Fibroblast of lung (primary cell): ENCODE results near the gene CDK5RAP1.

Source experiments
- CTCF ChIP-seq, 2 donors: IDR thresholded peaks in 1 of 2; conservative IDR thresholded peaks in 1 of 2; 1 replicate in 1 of 2; 2 replicates in 1 of 2; pipeline ENCODE4 v1.5.1; 2011 to 2012; ENCODE audit warnings: low read length in 2 of 2, control low read depth in 1 of 2, inconsistent platforms in 1 of 2, low read depth in 1 of 2, mild to moderate bottlenecking in 1 of 2
- EZH2 ChIP-seq: IDR thresholded peaks from 2 replicates; pipeline ENCODE4 v1.5.1; 2012; ENCODE audit warnings: low read length, control low read depth, mild to moderate bottlenecking; ENCODE audit errors: missing control alignments

GRCh38 chr20:33316958-33317357, 84.4 kb downstream of the CDK5RAP1 start:
- TF ChIP-seq CTCF (conservative IDR thresholded peaks at IDR 0.05 in 1 of 2, IDR thresholded peaks at IDR 0.05 in 1 of 2; ENCODE audit: low read depth in 1 of 2, low read length in 2 of 2) (no peak), EZH2 (no peak)
